DMS114 treated with DMSO at 0.1 percent for 48 hours (cell line): ENCODE results near the gene ADPRHL1.
A peak's percentile ranks its signal among the peaks of the same experiment; 100 is the strongest.
"Not testable (repeated sequence)": the region's sequence is repeated elsewhere in the genome, so short reads cannot be mapped to it uniquely, and the experiment has no call there.

ENCODE experiments used
- DNase-seq: peaks from one replicate; lab custom pipeline; 2025; ENCODE audit not compliant: unreplicated experiment; lab: John Stamatoyannopoulos, UW

Gene ADPRHL1

DNA sequence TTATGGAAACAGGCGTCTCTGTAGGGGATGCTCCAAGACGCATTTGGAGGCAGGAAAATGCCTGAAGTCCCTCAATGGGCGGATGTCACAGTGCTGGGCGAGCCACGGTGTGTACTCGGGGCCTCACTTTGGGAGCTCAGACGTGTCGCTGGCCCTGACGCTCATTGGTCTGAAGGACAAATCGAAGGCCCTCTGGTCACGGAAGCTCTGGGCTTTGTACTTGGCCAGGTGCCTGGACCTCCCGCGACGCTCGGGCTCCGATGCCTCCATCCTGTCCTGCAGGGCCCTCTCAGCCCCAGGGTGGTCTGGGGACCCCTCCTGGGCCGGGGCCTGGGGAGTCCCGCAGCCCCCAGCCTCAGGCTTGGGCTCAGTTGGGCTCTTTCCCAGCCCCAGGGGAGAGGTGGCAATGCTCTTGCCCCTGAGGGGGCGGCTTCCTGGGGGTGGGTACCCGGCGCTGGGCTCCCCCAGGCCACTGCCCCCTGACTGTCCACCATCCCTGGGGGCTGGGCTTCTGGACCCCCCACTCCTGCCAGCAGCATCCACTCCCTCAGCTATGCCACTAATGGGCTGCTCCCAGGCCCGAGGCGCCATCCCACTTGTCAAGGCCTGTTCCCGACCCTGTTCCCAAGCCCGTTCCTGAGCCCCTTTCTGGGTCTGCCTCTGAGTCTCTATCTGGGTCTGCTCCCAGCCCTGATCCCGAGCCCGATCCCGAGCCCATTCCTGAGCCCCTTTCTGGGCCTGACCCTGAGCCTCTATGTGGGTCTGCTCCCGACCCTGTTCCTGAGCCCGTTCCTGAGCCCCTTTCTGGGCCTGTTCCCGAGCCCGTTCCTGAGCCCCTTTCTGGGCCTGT, 49.8 kb downstream of the ADPRHL1 start:
- no peak for DNase-seq

DNA sequence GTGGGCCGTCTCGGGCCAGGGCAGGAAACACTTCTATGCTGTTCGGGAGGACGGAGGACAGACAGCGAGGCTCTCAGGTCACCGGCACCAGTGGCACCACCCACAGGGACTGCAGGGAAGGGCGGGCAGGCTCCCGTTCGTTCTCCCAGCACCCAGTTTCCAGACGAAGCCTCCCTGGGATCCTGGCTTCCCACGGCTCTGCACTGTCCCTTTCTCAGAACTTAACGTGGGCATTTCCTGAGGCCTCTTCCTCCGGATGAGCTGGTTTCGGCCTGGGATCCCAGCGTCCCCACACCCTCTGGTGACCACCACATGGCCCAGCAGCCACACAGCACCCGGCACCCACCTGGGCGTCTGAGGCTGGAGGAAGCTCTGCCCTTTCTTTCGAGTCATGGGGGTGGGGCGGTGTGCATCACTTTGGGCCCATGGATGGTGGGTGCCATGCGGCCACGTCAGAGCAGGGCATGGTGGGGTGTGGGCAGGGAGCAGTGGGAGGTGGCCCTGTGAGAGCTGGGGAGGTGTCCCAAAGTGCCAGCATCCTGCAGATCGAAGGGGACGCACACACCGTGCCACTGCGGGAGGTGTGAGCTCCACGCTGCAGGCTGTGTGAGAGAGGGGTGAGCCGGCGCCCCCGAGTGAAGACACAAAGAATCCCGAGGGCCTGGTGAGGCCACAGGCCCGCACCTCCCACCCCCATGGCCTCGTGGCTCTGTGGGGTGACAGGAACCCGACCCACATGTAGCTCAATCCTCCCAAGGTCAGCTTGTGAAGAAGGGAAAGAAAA, 50.6 kb downstream of the ADPRHL1 start:
- DNase-seq: no peak

DNA sequence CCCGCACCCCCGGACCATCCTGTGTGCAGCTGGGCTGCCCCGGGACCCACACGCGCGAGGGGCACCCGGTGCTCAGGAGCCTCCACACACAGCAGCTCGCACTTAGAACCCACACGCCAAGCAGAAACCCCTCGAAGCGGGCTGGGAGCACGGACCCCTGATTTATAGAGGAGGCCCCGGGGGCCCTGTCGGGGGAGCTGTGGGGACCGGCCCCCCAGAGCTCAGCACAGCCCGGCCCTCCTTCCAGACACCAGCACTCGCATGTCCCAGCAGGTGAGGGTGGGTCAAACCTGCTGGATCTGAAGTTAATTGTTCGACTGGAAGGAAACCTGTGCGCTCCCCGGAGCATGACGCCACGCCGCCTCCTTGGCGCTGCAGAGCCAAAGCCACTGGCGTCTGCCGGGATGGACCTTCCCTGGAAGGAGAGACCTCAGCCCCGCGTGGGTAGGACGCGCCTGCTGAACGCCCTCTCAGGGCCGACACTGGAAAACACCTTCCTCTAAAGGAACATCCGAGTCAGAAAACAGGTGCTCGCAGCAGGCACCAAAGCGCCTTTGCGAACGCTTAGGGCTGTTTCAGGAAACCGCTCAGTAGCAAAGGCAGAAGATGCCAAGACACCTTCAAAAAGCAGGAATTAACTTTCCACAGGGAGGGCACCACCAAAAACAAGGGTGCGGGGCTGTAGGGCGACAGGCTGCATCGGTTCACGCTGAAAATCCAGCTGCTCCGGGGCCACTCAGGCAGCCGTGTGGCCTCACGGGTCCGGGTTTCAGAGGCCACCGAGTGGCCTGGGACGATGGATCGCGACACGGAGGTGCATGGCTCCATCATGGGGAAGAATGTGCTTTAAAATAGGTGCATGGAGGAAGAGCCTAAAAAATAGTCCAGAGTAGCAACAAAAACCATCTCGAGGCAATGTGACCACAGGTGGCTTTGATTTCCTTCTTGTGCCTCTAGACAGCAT, 51.6 kb downstream of the ADPRHL1 start:
- DNase-seq: no peak

DNA sequence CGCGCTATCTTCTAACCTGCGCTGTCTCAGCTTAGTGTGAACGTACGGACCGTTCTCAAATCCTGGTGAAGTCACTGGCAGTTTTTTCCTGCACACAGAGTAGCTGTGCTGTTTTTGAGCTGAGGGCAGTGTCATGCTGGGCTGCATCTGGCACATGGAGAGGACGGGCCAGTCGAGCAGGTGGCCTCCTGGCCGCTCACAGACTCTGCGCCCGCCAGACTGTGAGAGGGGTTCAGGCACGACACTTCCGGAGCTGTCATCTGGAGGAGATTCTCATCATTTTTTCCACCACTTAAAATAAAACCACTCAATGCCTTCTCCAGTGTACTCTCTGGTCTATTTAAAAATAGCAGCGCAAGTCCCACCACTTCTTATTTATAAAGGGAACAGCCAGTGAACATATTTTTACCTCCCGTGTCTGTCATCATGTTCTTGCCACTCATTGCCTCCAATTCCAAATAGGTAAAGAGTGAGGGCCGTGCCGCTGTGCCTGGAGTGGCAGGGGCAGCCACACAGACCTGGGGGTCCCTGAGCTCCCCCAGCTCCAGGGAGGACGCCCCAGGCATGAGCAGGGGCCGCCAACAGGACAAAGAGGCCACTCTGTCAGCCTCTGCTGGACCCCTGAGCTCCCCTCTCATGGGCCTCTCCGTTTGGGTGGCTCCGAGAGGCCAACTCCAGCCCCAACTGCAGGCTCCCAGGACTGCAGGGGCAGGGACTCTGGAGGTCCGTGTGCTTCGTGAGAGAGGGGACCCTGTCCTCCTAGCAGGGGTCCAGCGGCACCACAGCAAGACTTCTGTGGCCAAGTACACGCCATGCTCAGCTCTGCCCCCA, 52.5 kb downstream of the ADPRHL1 start:
- no peak for DNase-seq

DNA sequence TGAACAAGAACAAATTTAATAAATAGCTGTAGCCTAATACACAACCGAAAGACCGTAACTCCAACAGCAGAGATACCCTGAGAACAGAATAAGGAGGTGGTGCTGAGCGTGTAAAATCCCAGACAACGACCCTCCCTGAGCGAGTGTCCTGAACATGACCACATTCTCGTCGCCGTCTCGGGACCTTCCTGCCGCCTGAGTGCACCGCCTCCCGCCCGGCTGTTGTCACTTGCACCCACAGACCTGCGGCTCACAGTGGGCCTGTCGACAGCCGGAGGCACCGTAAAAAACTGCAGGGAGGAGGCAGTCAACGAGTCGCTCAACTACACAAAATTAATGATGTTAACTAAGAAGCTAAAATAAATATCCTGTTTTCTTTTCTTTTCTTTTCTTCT, 53.5 kb downstream of the ADPRHL1 start:
- no peak for DNase-seq

DNA sequence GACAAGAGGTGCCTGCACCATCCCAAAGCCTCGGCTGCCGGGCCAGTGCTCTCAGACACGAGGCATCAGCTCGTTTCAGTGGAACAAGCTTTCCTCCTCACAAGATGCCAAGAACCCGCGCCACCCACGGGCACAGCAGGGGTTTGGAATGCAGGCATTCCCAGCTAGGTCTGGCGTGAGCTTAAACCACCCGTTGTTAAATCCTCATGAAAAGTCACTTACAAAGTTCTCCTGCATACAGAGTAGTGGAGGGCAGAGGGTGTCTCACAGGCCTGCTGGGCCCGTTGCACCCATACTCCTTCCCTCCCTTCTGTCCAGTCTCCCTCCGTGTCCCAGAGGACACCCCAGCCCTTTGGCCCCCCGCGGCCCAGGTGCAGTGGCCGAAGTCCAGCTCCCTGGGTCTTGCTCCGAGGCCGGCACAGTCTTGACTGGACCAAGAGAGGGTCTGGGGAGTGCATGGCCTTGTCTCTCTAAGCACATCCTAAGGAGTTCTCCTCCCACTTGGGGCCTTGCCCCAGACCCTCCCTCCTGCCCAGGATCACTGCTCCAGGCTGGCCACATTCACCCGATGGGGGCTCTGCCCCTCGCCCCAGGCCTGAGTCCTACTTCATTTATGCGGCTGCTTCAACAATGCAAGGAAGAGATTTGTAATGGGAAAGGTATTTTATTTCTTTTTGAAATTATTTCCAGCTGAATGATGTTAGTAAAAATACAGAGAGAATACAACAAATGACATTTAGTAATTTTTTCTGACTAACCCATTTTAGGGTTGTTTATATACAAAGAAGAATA, 54.1 kb downstream of the ADPRHL1 start:
- DNase-seq: no peak

DNA sequence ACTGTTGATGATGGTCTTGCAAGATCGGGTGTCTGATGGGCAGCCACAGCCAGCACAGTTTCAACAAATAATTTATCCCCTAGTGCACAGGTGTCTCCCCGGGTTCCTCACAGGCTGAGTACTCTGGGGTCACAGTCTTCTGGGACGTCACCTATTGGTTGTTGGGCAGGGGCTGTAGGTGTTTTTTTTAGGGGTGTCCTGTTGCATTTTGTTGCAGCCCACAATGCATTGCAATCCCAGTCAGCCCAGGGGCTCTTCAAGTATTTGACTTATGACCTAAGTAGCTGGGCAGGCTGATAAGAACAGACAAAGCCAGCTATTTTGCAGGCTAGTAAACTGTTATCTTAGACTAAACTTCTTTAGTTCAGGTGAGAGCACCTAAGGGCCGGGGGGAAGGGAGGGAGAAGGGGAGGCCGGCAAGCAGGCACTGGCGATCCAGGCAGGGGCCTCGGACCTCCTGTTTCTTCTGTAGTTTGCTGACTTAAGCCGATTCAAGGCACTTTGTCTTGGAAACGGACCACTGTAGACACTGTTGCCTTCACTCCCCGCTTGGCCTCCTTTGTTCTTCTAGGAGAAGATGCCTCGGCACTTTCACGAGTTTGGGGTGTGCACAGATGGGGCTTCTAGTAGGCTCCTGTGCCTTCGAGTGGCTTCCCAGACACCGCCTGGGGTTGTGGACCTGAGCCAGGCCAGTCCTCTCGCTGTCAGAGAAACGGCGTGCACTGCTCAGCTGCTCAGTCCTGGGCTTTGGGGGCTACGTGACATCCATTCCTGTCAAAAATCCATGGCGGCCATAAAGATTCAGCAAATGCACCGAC, 55.5 kb downstream of the ADPRHL1 start:
- no peak for DNase-seq

DNA sequence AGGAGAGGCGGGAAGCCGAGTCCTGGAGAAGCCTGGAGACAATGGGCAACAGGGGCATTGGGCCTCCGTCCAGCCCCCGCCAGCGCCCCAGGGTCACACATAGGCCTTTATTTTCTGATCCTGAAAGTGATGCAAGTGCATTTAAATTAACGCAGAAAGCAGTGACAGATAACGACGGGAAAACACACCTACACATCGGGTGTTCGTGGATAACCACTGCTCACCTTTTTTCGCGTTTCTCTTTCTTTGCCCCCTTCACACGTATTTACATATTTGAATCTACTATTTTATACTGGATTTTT, 59.0 kb downstream of the ADPRHL1 start:
- no peak for DNase-seq

DNA sequence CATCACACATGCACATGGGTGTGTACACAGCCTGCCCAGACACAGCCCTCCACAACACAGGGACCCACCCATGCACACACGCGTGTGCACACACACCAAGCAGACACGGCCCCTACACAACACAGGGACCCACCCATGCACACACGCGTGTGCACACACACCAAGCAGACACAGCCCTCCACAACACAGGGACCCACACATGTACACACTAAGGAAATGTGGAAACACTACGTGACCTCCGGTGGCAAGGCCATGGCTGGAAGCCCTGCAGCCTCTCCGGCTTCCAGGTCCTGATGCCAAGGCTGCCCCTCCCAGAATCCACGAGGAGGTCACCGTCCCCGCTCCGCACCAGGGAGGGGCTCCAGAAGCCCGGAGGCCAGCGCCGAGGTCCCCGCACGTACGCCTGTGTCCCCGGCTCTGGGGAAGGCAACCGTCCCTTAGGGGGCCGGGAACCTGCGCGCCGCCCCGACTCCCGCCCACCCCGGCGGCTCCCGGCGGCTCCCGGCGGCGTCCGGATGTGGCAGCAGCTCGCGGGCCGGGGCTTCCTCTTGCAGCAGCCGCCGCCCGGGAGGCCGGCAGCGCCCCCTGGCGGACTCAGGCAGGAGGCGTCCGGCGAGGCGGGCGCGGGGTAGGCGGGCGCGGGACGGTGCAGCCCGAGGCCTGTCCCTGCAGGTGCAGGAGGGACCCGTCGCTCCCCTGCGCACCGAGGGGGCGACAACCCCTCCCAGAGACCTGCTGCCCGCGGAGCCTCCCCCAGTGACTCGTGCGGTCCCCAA, 59.5 kb downstream of the ADPRHL1 start:
- DNase-seq: peak; percentile 42

DNA sequence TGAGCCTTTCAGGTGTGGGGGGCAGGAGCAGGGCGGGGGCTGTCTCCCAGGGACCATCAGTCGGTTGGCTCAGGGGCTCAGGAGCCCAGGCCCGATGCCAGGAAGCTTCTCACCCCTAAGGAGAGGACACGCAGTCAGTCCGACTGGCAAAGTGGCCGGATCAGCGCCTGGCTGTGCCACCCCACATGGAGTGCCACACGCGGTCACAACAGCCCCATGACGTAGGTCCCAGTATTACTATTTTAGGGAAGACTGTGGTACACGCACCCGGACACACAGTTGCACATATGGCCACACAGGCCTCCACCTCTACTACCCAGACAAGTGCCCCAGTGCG, 60.1 kb downstream of the ADPRHL1 start:
- DNase-seq: no peak

DNA sequence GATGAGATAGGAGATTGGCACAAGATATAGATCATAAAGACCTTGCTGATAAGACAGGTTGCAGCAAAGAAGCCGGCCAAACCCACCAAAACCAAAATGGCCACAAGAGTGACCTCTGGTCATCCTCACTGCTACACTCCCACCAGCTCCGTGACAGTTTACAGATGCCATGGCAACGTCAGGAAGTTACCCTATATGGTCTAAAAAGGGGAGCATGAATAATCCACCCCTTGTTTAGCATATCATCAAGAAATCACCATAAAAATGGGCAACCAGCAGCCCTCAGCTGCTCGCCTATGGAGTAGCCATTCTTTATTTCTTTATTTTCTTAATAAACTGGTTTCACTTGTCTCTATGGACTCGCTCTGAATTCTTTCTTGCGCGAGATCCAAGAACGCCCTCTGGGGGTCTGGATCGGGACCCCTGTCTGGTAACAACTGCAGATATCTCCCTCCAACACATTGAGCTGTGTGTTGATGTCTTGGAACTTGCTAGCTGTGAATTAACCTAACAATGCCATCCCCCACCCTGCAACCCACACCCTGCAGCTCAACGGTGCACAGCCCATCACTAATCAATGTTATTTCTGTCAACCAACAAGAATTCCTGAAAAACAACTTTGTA, 62.3 kb downstream of the ADPRHL1 start:
- no peak for DNase-seq

DNA sequence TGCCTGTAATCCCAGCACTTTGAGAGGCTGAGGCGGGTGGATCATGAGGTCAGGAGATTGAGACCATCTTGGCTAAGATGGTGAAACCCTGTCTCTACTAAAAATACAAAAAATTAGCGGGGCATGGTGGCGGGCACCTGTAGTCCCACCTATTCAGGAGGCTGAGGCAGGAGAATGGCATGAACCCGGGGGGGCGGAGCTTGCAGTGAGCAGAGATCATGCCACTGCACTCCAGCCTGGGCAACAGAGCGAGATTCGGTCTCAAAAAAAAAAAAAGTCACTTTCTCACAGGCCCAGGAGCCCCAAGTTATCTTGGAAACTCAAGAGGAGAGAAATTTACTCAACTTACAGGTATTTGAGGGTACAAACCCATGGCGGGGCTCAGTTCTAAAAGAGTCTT, 63.7 kb downstream of the ADPRHL1 start:
- not testable (repeated sequence) for DNase-seq

DNA sequence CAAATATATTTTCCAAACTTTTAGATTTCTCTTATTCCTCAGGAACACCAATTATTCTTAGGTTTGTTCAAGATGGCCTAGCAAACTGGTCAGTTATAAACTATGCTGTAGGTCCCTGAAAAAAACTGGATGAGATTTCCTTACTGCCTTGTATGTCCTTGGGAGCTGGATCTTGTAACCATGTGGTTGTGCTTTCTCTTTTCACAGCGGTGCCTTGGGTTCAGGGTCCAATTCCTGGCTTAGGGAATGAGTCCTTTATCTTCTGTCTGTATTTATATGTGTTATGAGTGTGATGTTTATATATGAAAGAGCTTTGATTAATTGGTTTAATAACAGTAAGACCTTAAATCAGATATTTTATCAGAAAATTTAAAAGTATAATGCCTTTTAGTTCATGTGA, 65.9 kb downstream of the ADPRHL1 start:
- DNase-seq: no peak

DNA sequence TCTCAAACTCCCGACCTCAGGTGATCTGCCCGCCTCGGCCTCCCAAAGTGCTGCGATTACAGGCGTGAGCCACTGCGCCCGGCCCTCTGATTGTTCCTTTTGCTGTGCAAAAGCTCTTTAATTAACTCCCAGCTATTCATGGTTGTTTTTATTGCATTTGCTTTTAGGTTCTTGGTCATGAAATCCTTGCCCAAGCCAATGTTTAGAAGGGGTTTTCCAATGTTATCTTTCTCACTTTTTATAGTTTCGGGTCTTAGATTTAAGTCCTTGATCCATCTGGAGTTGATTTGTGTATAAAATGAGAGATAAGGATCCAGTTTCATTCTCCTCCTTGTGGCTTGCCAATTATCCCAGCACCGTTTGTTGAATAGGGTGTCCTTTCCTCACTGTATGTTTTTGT, 70.2 kb downstream of the ADPRHL1 start:
- no peak for DNase-seq

DNA sequence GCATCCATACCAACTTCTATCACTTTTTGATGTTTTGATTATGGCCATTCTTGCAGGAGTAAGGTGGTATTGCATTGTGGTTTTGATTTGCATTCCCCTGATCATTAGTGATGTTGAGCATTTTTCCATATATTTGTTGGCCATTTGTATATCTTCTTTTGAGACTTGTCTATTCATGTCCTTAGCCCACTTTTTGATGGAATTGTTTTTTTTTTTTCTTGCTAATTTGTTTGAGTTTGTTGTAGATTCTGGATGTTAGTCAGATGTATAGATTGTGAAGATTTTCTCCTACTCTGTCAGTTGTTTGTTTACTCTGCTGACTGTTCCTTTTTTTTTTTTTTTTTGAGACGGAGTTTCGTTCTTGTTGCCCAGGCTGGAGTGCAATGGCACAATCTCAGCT, 70.7 kb downstream of the ADPRHL1 start:
- DNase-seq: not testable (repeated sequence)

DNA sequence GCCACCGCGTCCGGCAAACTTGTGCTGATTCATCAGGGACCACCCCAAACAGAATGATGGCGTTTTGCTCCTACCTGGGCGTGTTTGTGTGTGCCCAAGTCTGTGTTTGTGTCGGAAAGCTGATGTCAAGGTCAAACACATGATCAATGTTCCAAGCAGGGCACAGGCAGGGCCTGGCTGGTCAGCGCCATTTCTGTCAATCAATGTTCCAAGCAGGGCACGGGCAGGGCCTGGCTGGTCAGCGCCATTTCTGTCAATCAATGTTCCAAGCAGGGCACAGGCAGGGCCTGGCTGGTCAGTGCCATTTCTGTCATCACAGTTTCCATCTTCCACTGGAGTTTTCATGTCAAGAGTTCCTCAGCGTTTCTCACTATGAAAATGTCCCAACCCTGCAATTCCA, 74.5 kb downstream of the ADPRHL1 start:
- DNase-seq: no peak

DNA sequence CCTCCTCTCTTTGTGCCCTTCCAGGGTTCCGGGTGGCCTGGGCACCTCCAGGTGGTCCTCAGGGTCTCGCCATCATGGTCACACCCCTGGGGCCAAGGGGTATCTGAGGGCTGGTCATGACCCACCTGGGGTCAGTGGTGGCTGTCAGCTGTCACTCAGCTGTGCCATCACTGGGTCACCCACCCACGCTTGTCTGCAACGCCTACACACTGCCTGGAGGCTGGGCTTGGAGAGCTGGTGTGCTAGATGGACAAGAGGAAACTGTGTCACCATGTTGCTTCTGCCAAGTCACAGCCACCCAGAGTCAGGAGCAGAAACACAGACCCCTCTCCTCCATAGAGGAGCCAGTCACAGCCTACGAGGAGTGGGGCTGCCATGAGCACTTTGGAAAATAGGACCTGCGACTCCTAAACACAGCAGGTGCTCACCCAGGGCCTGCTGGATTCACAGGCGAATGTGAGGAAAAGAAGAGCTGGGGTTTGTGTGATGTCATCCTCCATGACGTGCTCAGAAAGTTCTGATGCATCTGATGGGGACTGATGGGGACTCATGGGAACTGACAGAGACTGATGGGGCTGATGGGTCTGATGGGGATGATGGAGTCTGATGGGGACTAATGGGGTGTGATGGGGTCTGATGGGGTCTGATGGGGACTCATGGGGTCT, 78.6 kb downstream of the ADPRHL1 start:
- no peak for DNase-seq
